ENCODE data around the gene KLC4.

DNA sequence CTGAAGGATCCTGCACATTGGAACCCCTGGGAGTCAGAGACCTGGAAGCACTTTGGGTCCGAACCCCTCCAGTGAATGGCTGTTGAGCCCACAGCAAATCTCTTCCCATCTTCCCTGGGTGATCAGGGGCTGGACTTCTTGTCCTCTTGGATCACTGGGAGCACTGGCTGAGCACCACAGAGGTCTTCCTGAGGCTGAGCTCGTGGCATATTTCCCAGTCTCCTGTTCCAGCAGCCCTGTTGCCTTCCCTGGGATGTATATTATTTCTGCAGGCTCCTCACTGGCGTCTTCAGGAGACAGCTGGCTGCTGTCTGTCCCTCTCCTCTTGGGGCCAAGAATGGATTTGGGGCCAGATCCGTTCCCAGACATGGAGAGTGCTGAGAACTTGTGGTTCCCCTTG lies 60.1 kb downstream of the KLC4 start:
- no peak for TF ChIP-seq FOXM1 (IDR thresholded peaks at IDR 0.05; ENCODE audit: borderline replicate concordance, low read depth)
- no peak for TF ChIP-seq RAD21 (IDR thresholded peaks at IDR 0.05; ENCODE audit: low read depth)
- no peak for TF ChIP-seq TCF12 (IDR thresholded peaks at IDR 0.05; ENCODE audit: low read depth)
- TF ChIP-seq, protein P1, sequence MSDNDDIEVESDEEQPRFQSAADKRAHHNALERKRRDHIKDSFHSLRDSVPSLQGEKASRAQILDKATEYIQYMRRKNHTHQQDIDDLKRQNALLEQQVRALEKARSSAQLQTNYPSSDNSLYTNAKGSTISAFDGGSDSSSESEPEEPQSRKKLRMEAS (IDR thresholded peaks at IDR 0.05), result no peak
- no peak for TF ChIP-seq CEBPB (IDR thresholded peaks at IDR 0.05)
- no peak for TF ChIP-seq YY1 (IDR thresholded peaks at IDR 0.05; ENCODE audit: low read depth)
- TF ChIP-seq EP300 (IDR thresholded peaks at IDR 0.05; ENCODE audit: borderline replicate concordance), result no peak
- no peak for TF ChIP-seq NFIC (IDR thresholded peaks at IDR 0.05)
- TF ChIP-seq, protein P2, sequence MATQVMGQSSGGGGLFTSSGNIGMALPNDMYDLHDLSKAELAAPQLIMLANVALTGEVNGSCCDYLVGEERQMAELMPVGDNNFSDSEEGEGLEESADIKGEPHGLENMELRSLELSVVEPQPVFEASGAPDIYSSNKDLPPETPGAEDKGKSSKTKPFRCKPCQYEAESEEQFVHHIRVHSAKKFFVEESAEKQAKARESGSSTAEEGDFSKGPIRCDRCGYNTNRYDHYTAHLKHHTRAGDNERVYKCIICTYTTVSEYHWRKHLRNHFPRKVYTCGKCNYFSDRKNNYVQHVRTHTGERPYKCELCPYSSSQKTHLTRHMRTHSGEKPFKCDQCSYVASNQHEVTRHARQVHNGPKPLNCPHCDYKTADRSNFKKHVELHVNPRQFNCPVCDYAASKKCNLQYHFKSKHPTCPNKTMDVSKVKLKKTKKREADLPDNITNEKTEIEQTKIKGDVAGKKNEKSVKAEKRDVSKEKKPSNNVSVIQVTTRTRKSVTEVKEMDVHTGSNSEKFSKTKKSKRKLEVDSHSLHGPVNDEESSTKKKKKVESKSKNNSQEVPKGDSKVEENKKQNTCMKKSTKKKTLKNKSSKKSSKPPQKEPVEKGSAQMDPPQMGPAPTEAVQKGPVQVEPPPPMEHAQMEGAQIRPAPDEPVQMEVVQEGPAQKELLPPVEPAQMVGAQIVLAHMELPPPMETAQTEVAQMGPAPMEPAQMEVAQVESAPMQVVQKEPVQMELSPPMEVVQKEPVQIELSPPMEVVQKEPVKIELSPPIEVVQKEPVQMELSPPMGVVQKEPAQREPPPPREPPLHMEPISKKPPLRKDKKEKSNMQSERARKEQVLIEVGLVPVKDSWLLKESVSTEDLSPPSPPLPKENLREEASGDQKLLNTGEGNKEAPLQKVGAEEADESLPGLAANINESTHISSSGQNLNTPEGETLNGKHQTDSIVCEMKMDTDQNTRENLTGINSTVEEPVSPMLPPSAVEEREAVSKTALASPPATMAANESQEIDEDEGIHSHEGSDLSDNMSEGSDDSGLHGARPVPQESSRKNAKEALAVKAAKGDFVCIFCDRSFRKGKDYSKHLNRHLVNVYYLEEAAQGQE (IDR thresholded peaks at IDR 0.05; ENCODE audit: low read depth), result no peak
- no peak for TF ChIP-seq TAF1 (IDR thresholded peaks at IDR 0.05; ENCODE audit: low read depth)
